Measurements from ENCODE around the gene TDRD1.

DNA sequence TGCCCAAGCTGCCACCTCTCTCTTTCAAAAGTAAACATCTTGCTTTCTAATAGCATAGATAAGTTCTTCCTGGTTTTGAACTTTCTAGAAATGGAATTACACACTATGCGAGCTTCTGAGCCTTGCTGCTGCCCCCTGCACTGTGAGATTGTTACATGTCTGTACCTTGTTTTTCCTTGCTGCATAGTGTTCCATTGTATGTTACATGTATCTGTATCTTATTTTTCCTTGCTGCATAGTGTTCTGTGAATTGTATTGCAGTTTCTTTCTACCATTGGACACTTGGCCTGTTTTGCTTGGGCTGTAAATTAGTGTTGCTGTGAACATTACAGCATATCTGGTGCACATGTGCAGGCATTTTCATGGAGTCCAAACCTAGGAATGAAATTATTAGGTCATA lies 35.9 kb downstream of the TDRD1 start:
- TF ChIP-seq, protein P1, sequence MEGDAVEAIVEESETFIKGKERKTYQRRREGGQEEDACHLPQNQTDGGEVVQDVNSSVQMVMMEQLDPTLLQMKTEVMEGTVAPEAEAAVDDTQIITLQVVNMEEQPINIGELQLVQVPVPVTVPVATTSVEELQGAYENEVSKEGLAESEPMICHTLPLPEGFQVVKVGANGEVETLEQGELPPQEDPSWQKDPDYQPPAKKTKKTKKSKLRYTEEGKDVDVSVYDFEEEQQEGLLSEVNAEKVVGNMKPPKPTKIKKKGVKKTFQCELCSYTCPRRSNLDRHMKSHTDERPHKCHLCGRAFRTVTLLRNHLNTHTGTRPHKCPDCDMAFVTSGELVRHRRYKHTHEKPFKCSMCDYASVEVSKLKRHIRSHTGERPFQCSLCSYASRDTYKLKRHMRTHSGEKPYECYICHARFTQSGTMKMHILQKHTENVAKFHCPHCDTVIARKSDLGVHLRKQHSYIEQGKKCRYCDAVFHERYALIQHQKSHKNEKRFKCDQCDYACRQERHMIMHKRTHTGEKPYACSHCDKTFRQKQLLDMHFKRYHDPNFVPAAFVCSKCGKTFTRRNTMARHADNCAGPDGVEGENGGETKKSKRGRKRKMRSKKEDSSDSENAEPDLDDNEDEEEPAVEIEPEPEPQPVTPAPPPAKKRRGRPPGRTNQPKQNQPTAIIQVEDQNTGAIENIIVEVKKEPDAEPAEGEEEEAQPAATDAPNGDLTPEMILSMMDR (conservative IDR thresholded peaks at IDR 0.05; ENCODE audit: low read depth, low read length) = no peak
- TF ChIP-seq EZH2 (IDR thresholded peaks at IDR 0.05; ENCODE audit: borderline replicate concordance, low read depth, low read length, poor library complexity, severe bottlenecking) = no peak
